GM19397 (cell line): ENCODE results near the gene ERCC4.
"Not testable (repeated sequence)": the region's sequence is repeated elsewhere in the genome, so short reads cannot be mapped to it uniquely, and the experiment has no call there.

Experiments
- ATAC-seq: cut with Tn5 transposase; IDR thresholded peaks from one replicate; pipeline ENCODE4 v1.9.1; 2021; ENCODE audit warnings: mild to moderate bottlenecking, moderate library complexity; ENCODE audit not compliant: unreplicated experiment

Gene ERCC4

DNA sequence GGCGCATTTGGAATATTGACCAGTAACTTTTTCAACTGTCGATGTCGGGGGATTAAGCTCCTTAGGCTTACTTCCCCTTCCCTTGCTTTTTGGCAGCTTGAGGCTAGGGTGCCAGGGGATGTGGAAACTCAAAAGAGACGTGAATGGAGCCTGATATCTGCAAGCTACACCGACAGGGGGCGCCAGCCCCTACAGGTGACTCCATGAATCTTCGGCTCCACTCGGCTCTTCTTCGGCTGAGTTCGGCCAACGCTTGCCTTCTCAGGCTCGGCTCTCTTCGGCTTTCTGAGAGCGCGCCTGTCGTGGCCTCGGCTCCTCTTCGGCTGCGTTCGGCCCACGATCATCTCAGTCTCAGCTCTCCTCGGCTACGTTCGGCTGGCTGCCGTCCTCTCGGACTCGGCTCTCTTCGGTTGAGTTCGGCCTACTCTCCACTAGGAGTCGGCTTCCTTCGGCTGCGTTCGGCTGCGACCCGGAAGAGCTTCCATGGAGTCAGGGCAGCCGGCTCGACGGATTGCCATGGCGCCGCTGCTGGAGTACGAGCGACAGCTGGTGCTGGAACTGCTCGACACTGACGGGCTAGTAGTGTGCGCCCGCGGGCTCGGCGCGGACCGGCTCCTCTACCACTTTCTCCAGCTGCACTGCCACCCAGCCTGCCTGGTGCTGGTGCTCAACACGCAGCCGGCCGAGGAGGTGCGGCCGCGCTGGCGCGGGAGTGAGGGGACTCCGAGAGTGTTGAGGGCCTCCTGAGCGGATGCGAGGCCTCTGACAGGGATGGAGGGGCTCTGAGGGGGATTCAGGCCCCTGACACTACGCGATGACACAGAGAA is at the start of gene ERCC4:
ERCC4 (plus strand) TSS at position 472 of the 827 bp plus-strand sequence; CDS start at position 484, 12 bp downstream.
- peak; percentile 97 for ATAC-seq

DNA sequence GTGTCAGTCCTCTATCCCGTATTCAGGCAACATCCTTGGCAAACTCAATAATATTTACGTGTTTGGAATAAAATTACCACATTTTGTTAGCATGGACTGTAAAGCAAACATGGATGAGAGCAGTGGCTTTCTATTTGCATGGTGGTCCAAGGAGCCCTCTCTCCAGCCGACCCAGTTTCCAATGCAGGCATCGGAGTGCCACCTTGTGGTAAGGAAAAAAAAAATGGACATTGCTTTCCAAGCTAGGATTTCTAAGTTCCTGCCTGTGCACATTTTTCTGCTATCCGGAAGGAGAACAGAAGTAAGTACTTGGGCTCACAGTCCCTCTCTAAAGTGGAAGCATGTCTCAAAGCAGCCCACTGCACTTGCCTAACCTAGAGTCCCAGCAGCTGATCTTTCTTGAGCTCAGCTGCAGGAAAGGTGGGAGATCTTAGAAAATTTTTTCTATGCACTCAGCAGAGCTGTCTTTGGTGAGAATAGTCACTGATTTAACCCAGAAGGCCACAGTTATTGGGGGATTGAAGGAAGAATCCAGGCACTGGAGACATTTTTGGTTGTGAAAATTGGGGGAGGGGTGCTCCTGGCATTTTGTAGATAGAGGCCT is 46.0 kb upstream of the ERCC4 start:
- no peak for ATAC-seq

DNA sequence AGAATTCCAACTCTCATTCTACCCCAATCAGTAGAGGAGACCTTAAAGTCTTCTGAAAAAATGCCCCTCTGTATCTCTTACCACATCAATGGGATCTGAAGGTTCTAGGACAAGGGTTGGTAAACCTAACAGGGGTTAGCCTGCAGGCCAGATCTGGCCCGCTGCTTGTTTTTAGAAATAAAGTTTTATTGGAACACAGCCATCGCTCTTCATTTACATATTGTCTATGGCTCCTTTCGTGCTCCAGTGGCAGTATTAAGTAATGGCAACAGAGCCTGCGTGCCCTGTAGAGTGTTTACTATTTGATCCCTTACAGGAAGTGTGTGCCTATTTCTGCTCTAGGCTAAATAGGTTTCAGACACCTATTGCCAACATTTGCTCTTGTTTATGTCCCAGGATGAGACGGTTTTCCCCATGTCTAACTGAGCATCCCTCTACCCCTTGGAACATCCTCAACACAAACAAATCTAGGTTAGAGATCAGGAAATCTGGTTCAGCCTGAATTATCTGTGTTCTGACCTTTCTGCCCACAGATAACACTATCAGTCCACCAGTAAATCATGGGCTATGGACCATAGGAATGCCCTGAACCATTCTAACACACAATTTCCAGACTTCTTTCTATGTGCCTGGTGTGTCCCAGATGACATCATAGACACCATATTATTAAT is 44.2 kb upstream of the ERCC4 start:
- no peak for ATAC-seq

DNA sequence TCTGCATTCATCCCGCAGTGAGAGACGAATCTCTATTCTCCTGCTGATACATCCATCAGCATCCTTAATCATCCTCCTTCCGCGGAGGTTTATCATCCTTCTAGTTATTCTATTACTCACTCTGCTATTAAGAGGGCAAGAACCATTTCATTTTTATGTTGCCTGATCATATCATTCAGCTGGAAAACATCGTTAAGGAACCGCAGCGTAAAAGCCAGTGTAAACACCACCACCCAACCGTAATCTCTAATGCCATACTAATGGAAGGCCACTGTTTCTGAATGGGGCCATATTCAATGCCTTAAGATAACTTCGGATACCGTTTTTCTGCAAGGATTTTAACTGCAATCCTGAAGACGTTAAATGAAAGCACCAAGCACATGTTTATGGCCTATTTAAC is 36.7 kb upstream of the ERCC4 start:
- ATAC-seq, result no peak

DNA sequence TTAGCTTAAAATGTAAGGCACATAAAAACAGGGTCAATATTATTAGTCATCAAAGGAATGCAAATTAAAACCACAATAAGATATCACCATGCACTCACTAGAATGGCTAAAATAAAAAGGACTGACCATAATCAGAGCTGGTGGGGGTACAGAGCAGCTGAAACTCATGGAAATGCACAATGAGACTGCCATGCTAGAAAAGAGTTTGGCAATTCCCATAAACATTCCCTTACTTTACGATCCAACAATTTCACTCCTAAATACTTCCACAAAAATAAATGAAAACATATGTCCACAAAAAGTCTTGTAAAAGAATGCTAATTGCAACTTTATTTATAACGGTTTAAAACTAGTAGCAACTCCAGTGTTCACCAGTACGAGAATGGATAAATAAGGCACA is 36.1 kb upstream of the ERCC4 start:
- no peak for ATAC-seq

DNA sequence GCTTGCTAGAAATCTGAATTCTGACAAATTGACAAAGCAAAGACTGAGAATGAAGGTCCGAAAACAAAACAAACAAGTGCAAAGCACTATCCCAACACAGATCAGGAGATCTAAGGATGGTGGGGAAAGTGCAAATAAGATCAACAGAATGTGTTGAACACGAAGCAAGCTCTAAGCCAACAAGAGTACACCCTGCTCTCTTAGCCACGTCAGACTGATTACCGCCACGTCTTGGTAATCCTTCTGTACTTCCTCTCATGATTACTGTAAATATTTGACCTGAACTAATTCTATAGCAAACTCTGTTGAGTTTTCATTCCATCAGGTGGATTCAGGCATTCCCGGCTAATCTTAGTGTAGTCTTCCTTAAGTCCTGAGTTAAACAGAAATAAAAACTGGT is 34.3 kb upstream of the ERCC4 start:
- ATAC-seq, result no peak

DNA sequence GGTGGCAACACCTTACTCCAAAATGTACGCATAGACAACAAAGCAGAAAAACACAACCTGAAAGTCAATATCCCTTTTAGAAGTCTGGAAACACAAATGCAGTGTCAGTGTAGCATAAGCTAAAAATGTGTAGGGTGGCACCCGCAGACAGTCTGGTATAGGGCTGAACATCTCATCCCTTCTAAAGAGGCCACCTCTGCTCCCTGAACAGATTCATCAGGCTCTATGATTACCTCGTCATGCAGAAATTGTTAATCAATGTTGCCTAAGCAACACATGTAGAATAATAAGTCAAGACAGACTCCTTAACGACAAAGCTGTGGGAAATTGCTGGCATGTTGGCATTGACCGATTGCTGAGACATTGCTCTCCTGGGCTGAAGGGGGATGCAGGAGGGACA is 33.3 kb upstream of the ERCC4 start:
- no peak for ATAC-seq

DNA sequence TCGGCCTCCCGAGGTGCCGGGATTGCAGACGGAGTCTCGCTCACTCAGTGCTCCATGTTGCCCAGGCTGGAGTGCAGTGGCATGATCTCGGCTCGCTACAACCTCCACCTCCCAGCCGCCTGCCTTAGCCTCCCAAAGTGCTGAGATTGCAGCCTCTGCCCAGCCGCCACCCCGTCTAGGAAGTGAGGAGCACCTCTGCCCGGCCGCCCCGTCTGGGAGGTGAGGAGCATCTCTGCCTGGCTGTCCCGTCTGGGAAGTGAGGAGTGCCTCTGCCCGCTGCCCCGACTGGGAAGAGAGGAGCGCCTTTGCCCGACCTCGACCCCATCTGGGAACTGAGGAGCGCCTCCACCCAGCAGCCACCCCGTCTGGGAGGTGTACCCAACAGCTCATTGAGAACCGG is 30.6 kb upstream of the ERCC4 start:
- not testable (repeated sequence) for ATAC-seq

DNA sequence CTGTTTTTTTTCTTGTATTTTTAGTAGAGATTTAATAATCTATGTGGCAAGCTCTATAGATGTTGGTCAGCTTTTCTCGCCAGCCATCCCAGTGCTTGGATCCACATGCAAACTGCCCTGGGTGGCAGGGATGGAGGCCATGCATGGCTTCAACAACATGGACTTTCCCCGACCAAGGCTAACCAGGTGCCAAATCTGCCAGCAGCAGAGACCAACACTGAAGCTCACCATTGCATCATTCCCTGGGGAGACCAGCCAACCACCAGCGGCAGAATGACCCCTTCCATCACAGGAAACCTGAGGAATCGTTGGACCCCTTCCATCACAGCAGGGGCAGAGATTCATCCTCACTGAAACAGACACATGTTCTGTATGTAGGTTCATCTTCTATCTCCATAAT is 27.7 kb upstream of the ERCC4 start:
- no peak for ATAC-seq

DNA sequence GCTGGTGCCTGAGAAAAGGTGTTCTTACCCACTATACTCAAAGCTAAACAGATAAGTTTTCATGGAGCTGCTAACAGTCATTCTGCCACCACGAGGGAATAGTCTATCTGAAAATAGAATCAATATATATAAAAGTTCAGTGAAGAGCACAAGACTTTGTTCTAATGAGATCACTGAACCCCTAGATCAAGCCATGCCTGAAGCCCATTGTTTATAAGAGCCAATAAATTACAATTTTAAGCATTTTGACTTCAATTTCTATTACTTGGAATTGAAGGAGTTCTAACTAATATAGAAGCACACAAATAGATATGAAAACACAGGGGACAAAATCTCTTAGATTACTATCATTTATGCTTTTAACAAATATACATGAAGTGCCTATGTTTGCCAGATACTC is 24.4 kb upstream of the ERCC4 start:
- ATAC-seq, result no peak

DNA sequence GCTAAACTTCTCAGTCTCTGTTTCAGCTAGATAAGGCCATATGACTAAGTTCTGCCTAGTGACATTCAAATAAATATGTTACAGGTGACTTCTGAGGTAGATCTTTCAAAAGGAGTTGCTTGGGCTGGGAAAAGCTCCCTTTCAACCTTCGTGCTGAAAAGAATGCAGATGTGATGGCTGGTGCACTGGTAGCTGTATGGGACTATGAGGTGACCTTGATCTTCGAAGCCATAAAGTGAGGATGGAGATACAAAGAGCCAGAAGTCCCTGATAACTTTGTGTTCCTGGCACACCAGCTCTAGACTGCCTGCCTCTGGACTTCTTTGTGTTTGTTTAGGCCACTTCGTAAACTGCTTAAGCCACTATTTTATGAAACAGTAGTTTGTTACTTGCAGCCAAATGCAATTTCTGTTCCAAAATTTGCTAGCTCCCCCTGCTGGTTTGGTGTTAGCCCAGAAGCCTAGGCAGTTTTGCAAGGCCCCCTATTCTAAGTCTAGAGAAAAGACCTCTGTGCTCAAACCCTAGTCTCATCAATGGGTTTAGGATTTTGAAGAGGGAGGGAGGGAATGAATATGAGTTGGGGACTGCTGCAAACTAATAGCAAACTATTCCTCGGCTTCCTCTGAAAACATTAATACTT is 23.3 kb upstream of the ERCC4 start:
- ATAC-seq, result no peak

DNA sequence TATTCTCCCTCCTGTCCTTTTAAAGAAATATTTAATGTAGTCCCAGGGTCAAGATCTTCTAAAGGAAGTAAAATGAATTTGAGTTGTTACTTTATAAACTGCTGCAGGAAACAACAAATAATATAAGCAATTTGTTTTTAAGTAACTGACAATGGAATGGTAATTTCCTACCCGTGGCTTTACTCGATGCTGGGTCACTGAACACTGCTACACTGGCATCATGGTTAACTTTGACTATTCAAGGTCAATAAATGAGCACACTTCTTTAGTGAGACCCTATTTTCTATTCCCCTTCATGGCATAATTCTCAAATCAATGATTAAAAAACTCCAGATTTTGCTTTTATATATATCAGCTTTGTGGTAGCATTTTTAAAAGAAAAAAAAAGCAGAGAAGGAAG is 22.1 kb upstream of the ERCC4 start:
- no peak for ATAC-seq

DNA sequence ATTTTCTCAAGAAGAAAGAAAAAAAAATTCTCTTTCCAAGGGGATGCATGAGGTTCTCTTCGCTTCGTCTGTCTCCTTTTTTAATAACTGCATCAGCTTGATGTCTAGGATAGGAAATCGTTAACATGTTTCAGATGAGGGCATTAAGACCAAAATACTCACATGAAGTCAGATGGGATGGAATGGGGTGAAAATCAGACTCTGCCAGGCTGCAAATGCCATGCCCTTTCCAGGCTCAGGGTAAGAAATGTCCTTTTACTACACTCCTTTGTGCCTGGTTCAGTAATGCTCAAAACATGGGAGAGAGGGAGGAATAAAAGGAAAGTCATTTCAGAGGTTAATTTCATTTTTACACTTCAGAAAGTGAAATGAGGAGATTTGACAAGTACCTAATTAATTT is 21.7 kb upstream of the ERCC4 start:
- ATAC-seq, result no peak

DNA sequence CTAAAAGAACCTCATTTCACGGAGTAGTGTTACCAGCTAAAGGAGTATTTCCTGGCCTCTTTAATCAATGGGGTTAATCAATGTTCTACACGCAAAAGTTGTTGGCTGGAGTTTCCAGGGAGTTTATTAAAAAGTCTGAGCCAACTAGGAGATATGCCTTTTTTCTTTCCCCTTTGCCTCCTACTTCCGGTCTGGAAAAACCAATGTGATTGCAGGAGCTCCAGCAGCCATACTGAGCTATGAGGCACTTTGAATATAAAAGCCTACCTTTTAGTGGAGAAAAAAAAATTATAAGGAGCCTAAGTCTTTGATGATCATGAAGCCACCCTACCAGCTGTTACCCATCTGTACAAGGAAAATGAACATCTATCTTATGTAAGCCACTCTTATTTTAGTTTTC is 17.9 kb upstream of the ERCC4 start:
- ATAC-seq, result no peak

DNA sequence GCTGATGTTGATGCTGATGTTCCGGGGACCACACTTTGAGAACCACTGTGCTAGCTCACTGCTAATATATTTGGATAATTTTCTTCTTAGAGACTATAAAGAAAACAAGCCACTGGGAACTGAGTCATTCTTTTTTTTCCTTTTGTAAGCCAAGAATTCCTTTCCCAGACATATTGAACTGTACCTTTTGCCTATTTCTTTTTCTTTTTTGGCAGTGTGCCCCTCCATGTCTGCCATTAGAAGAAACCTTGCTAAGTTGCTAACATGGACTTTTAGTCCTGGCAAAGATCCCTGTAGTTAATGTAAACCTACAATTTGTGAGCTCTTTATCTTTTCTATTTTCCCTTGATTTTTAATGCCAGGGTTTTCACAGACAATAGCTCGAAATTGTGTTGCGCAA is 17.3 kb upstream of the ERCC4 start:
- no peak for ATAC-seq

DNA sequence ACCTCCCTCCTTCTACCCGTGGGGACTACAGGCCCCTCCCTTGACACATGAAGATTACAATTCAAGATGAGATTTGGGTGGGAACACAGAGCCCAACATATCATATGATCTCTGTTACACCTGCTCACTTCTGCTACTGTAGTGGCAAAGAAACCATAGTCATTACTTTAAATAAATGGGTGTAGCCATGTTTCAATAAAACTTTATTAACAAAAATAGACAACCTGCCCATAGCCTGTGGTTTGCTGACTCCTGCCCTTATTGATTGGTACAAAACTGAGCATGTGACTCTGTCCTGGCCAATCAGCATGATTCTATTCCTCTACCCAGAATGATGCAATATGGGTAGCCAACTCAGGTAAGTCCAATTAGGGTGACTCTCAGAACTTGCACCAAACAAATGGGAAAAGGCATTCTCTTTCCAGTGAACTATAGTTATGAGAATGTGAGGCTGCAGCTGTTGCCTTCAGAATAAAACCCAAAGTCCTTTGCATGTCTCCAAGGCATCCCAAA is 15.7 kb upstream of the ERCC4 start:
- ATAC-seq, result no peak

DNA sequence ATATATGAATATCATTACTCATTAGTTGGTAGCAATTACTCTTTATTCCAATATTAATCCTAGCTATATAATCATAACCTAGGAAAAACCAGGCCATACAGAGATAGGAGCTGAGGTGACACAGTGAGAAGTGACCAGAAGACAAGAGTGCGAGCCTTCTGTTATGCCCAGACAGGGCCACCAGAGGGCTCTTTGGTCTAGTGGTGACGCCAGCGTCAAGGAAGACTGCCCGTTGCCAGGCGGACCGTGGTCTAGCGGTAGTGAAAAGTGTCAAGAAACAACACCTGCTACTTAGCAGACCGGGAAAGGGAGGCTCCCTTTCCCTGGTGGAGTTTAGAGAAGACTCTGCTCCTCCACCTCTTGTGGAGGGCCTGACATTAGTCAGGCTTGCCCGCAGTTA is 15.1 kb upstream of the ERCC4 start:
- not testable (repeated sequence) for ATAC-seq

DNA sequence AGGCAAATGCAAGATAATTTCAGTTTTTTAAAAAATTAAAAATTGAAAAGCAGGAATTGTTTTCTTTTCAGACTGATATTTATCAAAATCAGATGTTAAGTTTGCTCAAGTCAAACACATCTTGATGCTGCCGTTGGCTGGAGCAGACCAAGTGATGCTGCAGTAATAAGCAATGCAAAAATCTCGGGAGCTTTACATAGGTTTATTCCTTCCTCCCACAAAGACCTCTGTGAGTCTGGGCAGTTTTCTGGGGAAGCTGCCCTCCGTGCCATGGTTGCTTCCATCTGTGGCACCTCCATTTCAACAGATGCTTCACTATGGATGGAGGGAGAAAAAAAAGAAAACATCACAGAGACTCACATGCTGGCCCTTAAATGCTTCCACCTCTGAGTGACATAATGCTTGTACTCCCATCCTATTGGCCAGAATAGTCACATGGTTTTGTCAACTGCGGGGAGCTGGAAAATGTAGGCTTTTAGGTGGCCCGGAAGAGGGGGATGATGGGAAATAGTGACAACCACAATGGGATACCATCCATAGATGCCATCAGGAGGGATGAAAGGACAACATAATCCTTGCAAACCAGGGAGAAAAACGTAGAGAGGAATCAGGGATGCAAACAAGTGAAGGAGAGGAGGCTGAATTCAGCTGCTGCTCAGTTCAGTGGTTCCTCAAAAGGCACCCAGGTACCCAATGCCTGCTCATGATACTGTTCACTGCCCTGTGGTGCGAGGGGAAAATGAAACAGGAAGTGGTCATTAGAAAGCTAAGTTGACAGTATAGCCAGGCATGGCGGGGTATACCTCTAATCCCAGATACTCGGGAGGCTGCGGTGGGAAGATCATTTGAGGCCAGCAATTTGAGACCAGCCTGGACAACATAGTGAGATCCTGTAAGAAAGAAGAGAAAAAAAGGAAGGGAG is 13.5 kb upstream of the ERCC4 start:
- ATAC-seq, result no peak

DNA sequence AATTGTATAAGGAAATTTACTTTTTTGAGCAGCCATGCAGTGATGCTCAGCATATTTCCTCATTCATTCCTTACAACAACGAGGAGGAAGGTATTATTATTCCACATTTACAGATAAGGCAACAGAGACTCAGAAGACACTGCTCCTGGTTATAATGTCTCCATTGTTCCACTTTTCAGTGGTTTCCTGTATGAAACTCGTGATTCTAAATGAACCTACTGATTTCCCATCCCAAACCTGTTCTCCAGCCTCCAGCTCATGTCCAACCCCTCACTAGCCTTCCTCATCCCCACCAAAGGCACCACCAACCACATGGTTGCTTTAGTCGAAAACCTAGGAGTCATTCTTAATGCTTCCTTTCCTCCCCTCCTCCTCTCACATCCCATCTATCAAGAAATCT is 12.5 kb upstream of the ERCC4 start:
- no peak for ATAC-seq

DNA sequence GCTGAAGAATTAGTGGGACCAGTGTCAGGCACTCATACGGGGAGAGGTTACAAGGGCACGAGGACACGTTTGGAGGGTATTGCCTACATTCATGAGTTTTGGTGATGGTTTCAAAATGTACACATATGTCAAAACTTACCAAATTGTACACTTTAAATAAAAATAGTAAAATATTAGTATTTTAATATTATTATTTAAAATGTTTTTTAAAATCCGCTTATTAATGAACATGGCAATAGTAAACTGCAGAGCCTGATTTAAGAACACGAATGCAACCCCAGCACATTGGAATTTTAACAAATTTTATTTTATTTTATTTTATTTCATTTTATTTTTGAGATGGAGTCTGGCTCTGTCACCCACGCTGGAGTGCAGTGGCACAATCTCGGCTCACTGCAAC is 10.9 kb upstream of the ERCC4 start:
- no peak for ATAC-seq
